HEK293 (cell line): ENCODE data around the gene NFATC2IP.

Experiments used
- EGR2 ChIP-seq: fragments of 450-650 bp; formaldehyde crosslinking; IDR thresholded peaks from 2 replicates; pipeline ENCODE4 v1.5.1; 2016; ENCODE audit warnings: low read depth, missing biosample characterization, missing genetic modification characterization
- ELK4 ChIP-seq: IDR thresholded peaks from 2 replicates; pipeline ENCODE4 v1.6.1; 2011; ENCODE audit warnings: mild to moderate bottlenecking, low read depth, low read length, borderline replicate concordance
- GLIS1 ChIP-seq: fragments of 450-650 bp; formaldehyde crosslinking; IDR thresholded peaks from 2 replicates; pipeline ENCODE4 v1.5.1; 2016; ENCODE audit warnings: missing biosample characterization, missing genetic modification characterization
- HOXC10 ChIP-seq: sonication (generic); formaldehyde crosslinking; IDR thresholded peaks from 2 replicates; pipeline ENCODE4 v1.8.1; 2023; ENCODE audit warnings: mild to moderate bottlenecking, missing genetic modification reagents
- KLF8 ChIP-seq: fragments of 450-650 bp; formaldehyde crosslinking; IDR thresholded peaks from 2 replicates; pipeline ENCODE4 v1.5.1; 2016; ENCODE audit warnings: missing biosample characterization, missing genetic modification characterization
- PBX3 ChIP-seq: sonication (generic); formaldehyde crosslinking; IDR thresholded peaks from 2 replicates; pipeline ENCODE4 v1.8.1; 2022; ENCODE audit warnings: mild to moderate bottlenecking, moderate library complexity, missing genetic modification reagents
- PRDM1 ChIP-seq: fragments of 450-650 bp; formaldehyde crosslinking; IDR thresholded peaks from 2 replicates; pipeline ENCODE4; 2016; ENCODE audit warnings: missing biosample characterization, missing genetic modification characterization
- SCRT1 ChIP-seq: fragments of 450-650 bp; formaldehyde crosslinking; IDR thresholded peaks from 2 replicates; pipeline ENCODE4 v1.5.1; 2016; ENCODE audit warnings: missing biosample characterization, missing genetic modification characterization, borderline replicate concordance
- TCF7L2 ChIP-seq: IDR thresholded peaks from 2 replicates; pipeline ENCODE4 v1.6.1; 2011; ENCODE audit warnings: low read depth, mild to moderate bottlenecking, inconsistent platforms, low read length, moderate library complexity, borderline replicate concordance
- ZBTB49 ChIP-seq: fragments of 450-650 bp; formaldehyde crosslinking; IDR thresholded peaks from 2 replicates; pipeline ENCODE4 v1.5.1; 2016; ENCODE audit warnings: missing biosample characterization, missing genetic modification characterization, low read depth
- ZFP3 ChIP-seq: fragments of 450-650 bp; formaldehyde crosslinking; IDR thresholded peaks from 2 replicates; pipeline ENCODE4 v1.5.1; 2016; ENCODE audit warnings: low read depth, missing biosample characterization, missing genetic modification characterization
- ZNF133 ChIP-seq: fragments of 450-650 bp; formaldehyde crosslinking; IDR thresholded peaks from 2 replicates; pipeline ENCODE4 v1.5.1; 2016; ENCODE audit warnings: missing biosample characterization, missing genetic modification characterization
- ZNF169 ChIP-seq: fragments of 450-650 bp; formaldehyde crosslinking; IDR thresholded peaks from 2 replicates; pipeline ENCODE4 v1.5.1; 2016; ENCODE audit warnings: missing biosample characterization, missing genetic modification characterization
- ZNF184 ChIP-seq: fragments of 450-650 bp; IDR thresholded peaks from 2 replicates; pipeline ENCODE4 v1.5.1; 2018; ENCODE audit warnings: missing biosample characterization, mild to moderate bottlenecking, missing genetic modification characterization
- ZNF23 ChIP-seq: fragments of 450-650 bp; formaldehyde crosslinking; IDR thresholded peaks from 2 replicates; pipeline ENCODE4 v1.5.1; 2016; ENCODE audit warnings: missing biosample characterization, missing genetic modification characterization, borderline replicate concordance
- ZNF239 ChIP-seq: fragments of 450-650 bp; formaldehyde crosslinking; IDR thresholded peaks from 2 replicates; pipeline ENCODE4 v1.5.1; 2016; ENCODE audit warnings: missing biosample characterization, missing genetic modification characterization
- ZNF266 ChIP-seq: fragments of 450-650 bp; formaldehyde crosslinking; IDR thresholded peaks from 2 replicates; pipeline ENCODE4 v1.5.1; 2016; ENCODE audit warnings: missing biosample characterization, missing genetic modification characterization, low read depth
- ZNF274 ChIP-seq, 2 experiments: fragments of 200-500 bp in 1 of 2; fragments of 450-650 bp in 1 of 2; sonication (Bioruptor generic) in 1 of 2; formaldehyde crosslinking in 1 of 2; IDR thresholded peaks; 2 replicates each; pipeline versions ENCODE4 v1.5.1 to v1.6.1; 2014 to 2016; ENCODE audit warnings: borderline replicate concordance in 1 of 2, inconsistent platforms in 1 of 2, low read length in 1 of 2, missing biosample characterization in 1 of 2, missing genetic modification characterization in 1 of 2
- ZNF280D ChIP-seq: fragments of 450-650 bp; formaldehyde crosslinking; IDR thresholded peaks from 2 replicates; pipeline ENCODE4 v1.5.1; 2016; ENCODE audit warnings: missing biosample characterization, missing genetic modification characterization
- ZNF404 ChIP-seq: fragments of 450-650 bp; formaldehyde crosslinking; IDR thresholded peaks from 2 replicates; pipeline ENCODE4 v1.5.1; 2017; ENCODE audit warnings: missing biosample characterization, missing genetic modification characterization
- ZNF514 ChIP-seq: fragments of 450-650 bp; formaldehyde crosslinking; IDR thresholded peaks from 2 replicates; pipeline ENCODE4 v1.5.1; 2016; ENCODE audit warnings: missing biosample characterization, missing genetic modification characterization
- ZNF530 ChIP-seq: fragments of 450-650 bp; formaldehyde crosslinking; IDR thresholded peaks from 2 replicates; pipeline ENCODE4 v1.5.1; 2016; ENCODE audit warnings: low read depth, missing biosample characterization, missing genetic modification characterization
- ZNF549 ChIP-seq: fragments of 450-650 bp; IDR thresholded peaks from 2 replicates; pipeline ENCODE4 v1.5.1; 2018; ENCODE audit warnings: missing biosample characterization, missing genetic modification characterization, mild to moderate bottlenecking, inconsistent platforms, moderate library complexity
- ZNF585B ChIP-seq: fragments of 450-650 bp; formaldehyde crosslinking; IDR thresholded peaks from 2 replicates; pipeline ENCODE4 v1.5.1; 2016; ENCODE audit warnings: missing biosample characterization, missing genetic modification characterization
- ZNF629 ChIP-seq: fragments of 450-650 bp; formaldehyde crosslinking; IDR thresholded peaks from 2 replicates; pipeline ENCODE4 v1.5.1; 2017; ENCODE audit warnings: missing biosample characterization, missing genetic modification characterization
- ZNF660 ChIP-seq: fragments of 450-650 bp; IDR thresholded peaks from 2 replicates; pipeline ENCODE4 v1.5.1; 2018; ENCODE audit warnings: missing biosample characterization, mild to moderate bottlenecking, missing genetic modification characterization
- ZNF768 ChIP-seq: fragments of 450-650 bp; formaldehyde crosslinking; IDR thresholded peaks from 2 replicates; pipeline ENCODE4 v1.5.1; 2018; ENCODE audit warnings: missing biosample characterization, mild to moderate bottlenecking, missing genetic modification characterization
- ZNF785 ChIP-seq: fragments of 450-650 bp; formaldehyde crosslinking; IDR thresholded peaks from 2 replicates; pipeline ENCODE4 v1.5.1; 2016; ENCODE audit warnings: missing biosample characterization, missing genetic modification characterization
- TF ChIP-seq, protein P1 (sequence below): fragments of 450-650 bp; formaldehyde crosslinking; IDR thresholded peaks from 2 replicates; pipeline ENCODE4 v1.5.1; 2016; ENCODE audit warnings: missing biosample characterization, missing genetic modification characterization
- TF ChIP-seq, protein P2 (sequence below): fragments of 450-650 bp; formaldehyde crosslinking; IDR thresholded peaks from 2 replicates; pipeline ENCODE4 v1.5.1; 2016; ENCODE audit warnings: missing biosample characterization, missing genetic modification characterization

NFATC2IP gene

DNA sequence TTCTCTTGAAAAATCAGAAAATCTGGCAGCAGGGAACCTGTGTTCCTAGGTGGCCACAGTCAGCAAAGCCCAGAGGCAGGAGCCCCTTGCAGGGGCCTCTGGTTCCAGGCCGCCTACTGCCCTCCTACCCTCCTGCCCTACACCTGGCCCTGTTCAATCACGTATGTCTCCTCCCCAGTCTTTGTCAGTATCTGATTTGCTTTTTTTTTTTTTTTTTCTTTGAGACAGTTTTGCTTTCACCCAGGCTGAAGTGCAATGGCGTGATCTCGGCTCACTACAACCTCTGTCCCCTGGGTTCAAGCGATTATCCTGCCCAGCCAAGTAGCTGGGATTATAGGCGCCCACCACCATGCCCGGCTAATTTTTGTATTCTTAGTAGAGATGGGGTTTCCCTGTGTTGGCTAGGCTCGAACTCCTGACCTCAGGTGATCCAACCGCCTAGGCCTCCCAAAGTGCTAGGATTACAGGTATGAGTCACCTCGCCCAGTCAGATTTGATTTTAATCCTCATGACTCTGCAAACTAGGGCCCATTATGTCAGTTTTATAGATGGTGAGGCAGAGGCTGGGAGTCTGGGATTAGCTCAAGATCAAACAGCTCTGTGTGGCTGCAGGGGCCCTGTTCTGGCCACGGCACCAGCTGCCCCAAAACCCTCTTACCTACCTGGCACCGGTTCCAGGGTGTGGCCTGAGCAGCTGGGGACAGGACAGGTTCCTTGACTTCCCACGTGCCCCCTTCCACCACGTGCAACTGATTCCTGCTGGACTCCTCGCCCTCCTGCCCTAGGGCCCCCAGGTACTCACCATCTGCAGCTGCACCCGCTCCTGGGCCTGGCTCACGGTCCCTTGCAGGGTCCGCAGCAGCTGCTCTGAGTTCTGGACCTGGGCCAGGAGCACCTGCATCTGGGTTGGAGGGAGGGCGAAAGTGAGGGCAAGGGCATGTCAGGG is 40.4 kb upstream of the NFATC2IP start (continued):
- TF ChIP-seq TCF7L2: no peak
- TF ChIP-seq PBX3 (CRISPR knock-in tag): no peak
- TF ChIP-seq ZNF785 (tag by site-specific recombination): no peak
- no peak for TF ChIP-seq ZNF404
- TF ChIP-seq, protein P1, sequence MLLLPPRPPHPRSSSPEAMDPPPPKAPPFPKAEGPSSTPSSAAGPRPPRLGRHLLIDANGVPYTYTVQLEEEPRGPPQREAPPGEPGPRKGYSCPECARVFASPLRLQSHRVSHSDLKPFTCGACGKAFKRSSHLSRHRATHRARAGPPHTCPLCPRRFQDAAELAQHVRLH (tag by site-specific recombination): no peak
- peak; percentile 79 for TF ChIP-seq ZNF629 (tag by site-specific recombination)
- no peak for TF ChIP-seq ZNF768
- TF ChIP-seq EGR2 (tag by site-specific recombination): peak; percentile 38; the same call in 1 of the 2 replicates
- no peak for TF ChIP-seq HOXC10 (CRISPR knock-in tag)
- TF ChIP-seq ZNF585B (tag by site-specific recombination): no peak
- no peak for TF ChIP-seq PRDM1 (tag by site-specific recombination)
- peak; percentile 40 for TF ChIP-seq GLIS1 (tag by site-specific recombination)
- TF ChIP-seq ZNF514: no peak
- TF ChIP-seq ZNF530 (tag by site-specific recombination): no peak
- no peak for TF ChIP-seq ZNF280D (tag by site-specific recombination)
- no peak for TF ChIP-seq ZBTB49 (tag by site-specific recombination)
- TF ChIP-seq ZNF266 (tag by site-specific recombination): no peak
- TF ChIP-seq ZFP3 (tag by site-specific recombination): no peak
- no peak for TF ChIP-seq ZNF239 (tag by site-specific recombination)
- peak; percentile 34; the same call in 1 of the 2 replicates for TF ChIP-seq ZNF660 (tag by site-specific recombination)
- TF ChIP-seq SCRT1: no peak
- no peak for TF ChIP-seq ZNF169 (tag by site-specific recombination)
- no peak for TF ChIP-seq ZNF23
- TF ChIP-seq ZNF184: peak; percentile 15; the same call in 1 of the 2 replicates
- no peak for TF ChIP-seq ZNF133
- no peak for TF ChIP-seq ZNF549 (tag by site-specific recombination)
- TF ChIP-seq KLF8 (tag by site-specific recombination): no peak
- TF ChIP-seq, protein P2, sequence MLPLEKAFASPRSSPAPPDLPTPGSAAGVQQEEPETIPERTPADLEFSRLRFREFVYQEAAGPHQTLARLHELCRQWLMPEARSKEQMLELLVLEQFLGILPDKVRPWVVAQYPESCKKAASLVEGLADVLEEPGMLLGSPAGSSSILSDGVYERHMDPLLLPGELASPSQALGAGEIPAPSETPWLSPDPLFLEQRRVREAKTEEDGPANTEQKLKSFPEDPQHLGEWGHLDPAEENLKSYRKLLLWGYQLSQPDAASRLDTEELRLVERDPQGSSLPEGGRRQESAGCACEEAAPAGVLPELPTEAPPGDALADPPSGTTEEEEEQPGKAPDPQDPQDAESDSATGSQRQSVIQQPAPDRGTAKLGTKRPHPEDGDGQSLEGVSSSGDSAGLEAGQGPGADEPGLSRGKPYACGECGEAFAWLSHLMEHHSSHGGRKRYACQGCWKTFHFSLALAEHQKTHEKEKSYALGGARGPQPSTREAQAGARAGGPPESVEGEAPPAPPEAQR (tag by site-specific recombination): no peak
- no peak for TF ChIP-seq ZNF274 (IDR thresholded peaks at IDR 0.05; ENCODE audit: low read length)
- TF ChIP-seq ZNF274 (tag by site-specific recombination; IDR thresholded peaks at IDR 0.05; ENCODE audit: borderline replicate concordance): no peak
- TF ChIP-seq ELK4: no peak
